ENCODE measurements around the gene PIEZO2.

PIEZO2 gene

GRCh38 chr18:10892786-10893185 lies 256.6 kb downstream of the PIEZO2 start:
- no peak overlapping the region for H3K27ac Mint-ChIP-seq
- peaks cover 0 to 4% of the 10 kb centered on the region in 2 donors for H3K9me3 Mint-ChIP-seq
- DNase-seq: no peak
- H3K4me1 Mint-ChIP-seq: peaks cover 12% of the 10 kb centered on the region
- H3K4me3 Mint-ChIP-seq: no peak overlapping the region
- no peak for ATAC-seq
- H3K27me3 Mint-ChIP-seq: peaks cover 7% of the 10 kb centered on the region

GRCh38 chr18:10890022-10890421 lies 259.3 kb downstream of the PIEZO2 start:
- ATAC-seq (no peak), DNase-seq (no peak)
- Mint-ChIP-seq H3K9me3 (peaks cover 0 to 11% of the 10 kb centered on the region in 2 donors), H3K27ac (no peak overlapping the region), H3K4me3 (no peak overlapping the region), H3K4me1 (peaks cover 12% of the 10 kb centered on the region), H3K27me3 (peaks cover 7% of the 10 kb centered on the region)

- Mint-ChIP-seq H3K4me1 (no peaks in the 10 kb centered on the region), H3K27ac (no peak overlapping the region), H3K9me3 (no peaks in the 10 kb centered on the region), H3K27me3 (no peaks in the 10 kb centered on the region), H3K4me3 (no peak overlapping the region)
- DNase-seq (no peak), ATAC-seq (no peak)
Observed at GRCh38 chr18:10878703-10879102, 270.7 kb downstream of the PIEZO2 start.

GRCh38 chr18:10877987-10878386 lies 271.4 kb downstream of the PIEZO2 start:
- DNase-seq (no peak), ATAC-seq (no peak)
- no peak overlapping the region for H3K4me3 Mint-ChIP-seq
- no peak overlapping the region for H3K27ac Mint-ChIP-seq
- no peaks in the 10 kb centered on the region for H3K9me3 Mint-ChIP-seq
- H3K27me3 Mint-ChIP-seq: no peaks in the 10 kb centered on the region
- H3K4me1 Mint-ChIP-seq: no peaks in the 10 kb centered on the region

- Mint-ChIP-seq H3K4me1 (no peaks in the 10 kb centered on the region), H3K9me3 (no peaks in the 10 kb centered on the region), H3K4me3 (no peak overlapping the region), H3K27ac (no peak overlapping the region), H3K27me3 (no peaks in the 10 kb centered on the region)
- no peak for DNase-seq
- no peak for ATAC-seq
Observed at GRCh38 chr18:10875811-10876210, 273.6 kb downstream of the PIEZO2 start.

- Mint-ChIP-seq H3K9me3 (no peaks in the 10 kb centered on the region), H3K27me3 (no peaks in the 10 kb centered on the region), H3K4me3 (no peak overlapping the region), H3K27ac (no peak overlapping the region), H3K4me1 (no peaks in the 10 kb centered on the region)
- DNase-seq (no peak), ATAC-seq (no peak)
Observed at GRCh38 chr18:10872304-10872703, 277.1 kb downstream of the PIEZO2 start.

- Mint-ChIP-seq H3K4me1 (no peaks in the 10 kb centered on the region), H3K27me3 (no peaks in the 10 kb centered on the region), H3K4me3 (no peak overlapping the region), H3K27ac (no peak overlapping the region), H3K9me3 (peaks cover 8 to 15% of the 10 kb centered on the region in 2 donors)
- no peak for DNase-seq
- ATAC-seq: no peak
Observed at GRCh38 chr18:10864722-10865121, 284.6 kb downstream of the PIEZO2 start.

- Mint-ChIP-seq H3K27me3 (no peaks in the 10 kb centered on the region), H3K4me1 (no peaks in the 10 kb centered on the region), H3K4me3 (no peak overlapping the region), H3K27ac (no peak overlapping the region), H3K9me3 (peaks cover 8 to 15% of the 10 kb centered on the region in 2 donors)
- ATAC-seq (no peak), DNase-seq (no peak)
Observed at GRCh38 chr18:10863026-10863425, 286.3 kb downstream of the PIEZO2 start.

- H3K9me3 Mint-ChIP-seq: peaks cover 8 to 15% of the 10 kb centered on the region in 2 donors
- no peaks in the 10 kb centered on the region for H3K27me3 Mint-ChIP-seq
- no peak for ATAC-seq
- no peaks in the 10 kb centered on the region for H3K4me1 Mint-ChIP-seq
- DNase-seq: no peak
- no peak overlapping the region for H3K4me3 Mint-ChIP-seq
- no peak overlapping the region for H3K27ac Mint-ChIP-seq
Observed at GRCh38 chr18:10860928-10861327, 288.4 kb downstream of the PIEZO2 start.

- no peak overlapping the region for H3K27ac Mint-ChIP-seq
- no peaks in the 10 kb centered on the region for H3K27me3 Mint-ChIP-seq
- peaks cover 8 to 12% of the 10 kb centered on the region in 2 donors for H3K9me3 Mint-ChIP-seq
- ATAC-seq: no peak
- DNase-seq: no peak
- no peak overlapping the region for H3K4me3 Mint-ChIP-seq
- no peaks in the 10 kb centered on the region for H3K4me1 Mint-ChIP-seq
Observed at GRCh38 chr18:10860382-10860781, 289.0 kb downstream of the PIEZO2 start.

GRCh38 chr18:10858477-10858876 lies 290.9 kb downstream of the PIEZO2 start:
- ATAC-seq (no peak), DNase-seq (no peak)
- H3K27me3 Mint-ChIP-seq: peaks cover 9% of the 10 kb centered on the region
- H3K4me3 Mint-ChIP-seq: no peak overlapping the region
- no peaks in the 10 kb centered on the region for H3K4me1 Mint-ChIP-seq
- no peaks in the 10 kb centered on the region for H3K9me3 Mint-ChIP-seq
- H3K27ac Mint-ChIP-seq: no peak overlapping the region

GRCh38 chr18:10856132-10856531 lies 293.2 kb downstream of the PIEZO2 start:
- no peaks in the 10 kb centered on the region for H3K4me1 Mint-ChIP-seq
- DNase-seq: no peak

GRCh38 chr18:10852385-10853303 lies 296.7 kb downstream of the PIEZO2 start:
- Mint-ChIP-seq H3K4me1 (no peaks in the 10 kb centered on the region), H3K9me3 (no peaks in the 10 kb centered on the region), H3K4me3 (no peak overlapping the region), H3K27ac (no peak overlapping the region), H3K27me3 (peaks cover 16% of the 10 kb centered on the region)
- ATAC-seq: no peak
- DNase-seq: no peak

More at GRCh38 chr18:10856132-10856531, 293.2 kb downstream of the PIEZO2 start:
- Mint-ChIP-seq H3K27me3 (peaks cover 16% of the 10 kb centered on the region), H3K27ac (no peak overlapping the region), H3K9me3 (no peaks in the 10 kb centered on the region), H3K4me3 (no peak overlapping the region)
- no peak for ATAC-seq

GRCh38 chr18:10851824-10852319 lies 297.5 kb downstream of the PIEZO2 start:
- H3K4me3 Mint-ChIP-seq: no peak overlapping the region
- H3K4me1 Mint-ChIP-seq: no peaks in the 10 kb centered on the region
- no peak for DNase-seq
- peaks cover 16% of the 10 kb centered on the region for H3K27me3 Mint-ChIP-seq
- H3K27ac Mint-ChIP-seq: peak overlapping the region in 1 of 2 donors; percentile 19
- no peak for ATAC-seq
- no peaks in the 10 kb centered on the region for H3K9me3 Mint-ChIP-seq

- Mint-ChIP-seq H3K9me3 (no peaks in the 10 kb centered on the region), H3K27me3 (peaks cover 16% of the 10 kb centered on the region), H3K4me3 (no peak overlapping the region), H3K27ac (no peak overlapping the region), H3K4me1 (no peaks in the 10 kb centered on the region)
- DNase-seq: no peak
- no peak for ATAC-seq
Observed at GRCh38 chr18:10850840-10851239, 298.5 kb downstream of the PIEZO2 start.

GRCh38 chr18:10850216-10850615 lies 299.2 kb downstream of the PIEZO2 start:
- no peak for DNase-seq
- Mint-ChIP-seq H3K27ac (no peak overlapping the region), H3K4me1 (no peaks in the 10 kb centered on the region), H3K9me3 (no peaks in the 10 kb centered on the region), H3K27me3 (peaks cover 15% of the 10 kb centered on the region), H3K4me3 (no peak overlapping the region)
- ATAC-seq: no peak
